ENCODE results near the gene CD99L2. TPM values are rescaled to one million over a fixed set of nuclear protein-coding genes. Genes with fewer than 3 reads are reported as not detected.

The CD99L2 gene
- total RNA-seq, 1 donor from 2014 or later, result 23.8 TPM

DNA sequence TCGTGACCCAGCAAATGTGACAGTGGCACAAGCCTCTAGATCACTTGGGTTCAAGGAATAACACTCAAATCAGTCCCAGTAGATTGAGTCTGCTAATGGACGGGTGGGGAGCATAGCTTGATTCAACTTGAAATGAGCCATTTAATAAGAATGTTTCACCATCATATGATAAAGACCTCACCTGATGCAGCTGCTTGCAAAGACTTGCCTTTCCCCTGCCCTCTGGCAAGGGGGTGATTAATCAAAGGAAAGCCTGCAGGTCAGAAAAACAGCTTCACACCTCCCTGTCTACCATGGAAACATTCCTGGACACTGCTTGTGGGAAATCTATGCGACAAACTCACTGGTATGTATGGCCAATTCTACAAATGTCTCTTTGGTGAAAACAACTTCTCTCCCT is 54.5 kb downstream of the CD99L2 start:
- no peaks in the 10 kb centered on the region for H3K27me3 ChIP-seq
- intact Hi-C loops (cut with DNase I), result no loop called here
- H3K9me3 ChIP-seq, result no peaks in the 10 kb centered on the region
- no peaks in the 10 kb centered on the region for H3K4me1 ChIP-seq
- TF ChIP-seq POLR2A (IDR thresholded peaks at IDR 0.05) (no peak), POLR2AphosphoS5 (IDR thresholded peaks at IDR 0.05; ENCODE audit: insufficient read depth in 1 of 2, low read depth in 1 of 2) (no peak)
- TF ChIP-seq, protein P1, sequence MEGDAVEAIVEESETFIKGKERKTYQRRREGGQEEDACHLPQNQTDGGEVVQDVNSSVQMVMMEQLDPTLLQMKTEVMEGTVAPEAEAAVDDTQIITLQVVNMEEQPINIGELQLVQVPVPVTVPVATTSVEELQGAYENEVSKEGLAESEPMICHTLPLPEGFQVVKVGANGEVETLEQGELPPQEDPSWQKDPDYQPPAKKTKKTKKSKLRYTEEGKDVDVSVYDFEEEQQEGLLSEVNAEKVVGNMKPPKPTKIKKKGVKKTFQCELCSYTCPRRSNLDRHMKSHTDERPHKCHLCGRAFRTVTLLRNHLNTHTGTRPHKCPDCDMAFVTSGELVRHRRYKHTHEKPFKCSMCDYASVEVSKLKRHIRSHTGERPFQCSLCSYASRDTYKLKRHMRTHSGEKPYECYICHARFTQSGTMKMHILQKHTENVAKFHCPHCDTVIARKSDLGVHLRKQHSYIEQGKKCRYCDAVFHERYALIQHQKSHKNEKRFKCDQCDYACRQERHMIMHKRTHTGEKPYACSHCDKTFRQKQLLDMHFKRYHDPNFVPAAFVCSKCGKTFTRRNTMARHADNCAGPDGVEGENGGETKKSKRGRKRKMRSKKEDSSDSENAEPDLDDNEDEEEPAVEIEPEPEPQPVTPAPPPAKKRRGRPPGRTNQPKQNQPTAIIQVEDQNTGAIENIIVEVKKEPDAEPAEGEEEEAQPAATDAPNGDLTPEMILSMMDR (IDR thresholded peaks at IDR 0.05), result no peak
- no peak for DNase-seq (ENCODE audit: extremely low spot score in 2 of 2)
- no peak overlapping the region for H3K27ac ChIP-seq
- H3K4me3 ChIP-seq, result no peak overlapping the region
- H3K36me3 ChIP-seq, result no peaks in the 10 kb centered on the region

DNA sequence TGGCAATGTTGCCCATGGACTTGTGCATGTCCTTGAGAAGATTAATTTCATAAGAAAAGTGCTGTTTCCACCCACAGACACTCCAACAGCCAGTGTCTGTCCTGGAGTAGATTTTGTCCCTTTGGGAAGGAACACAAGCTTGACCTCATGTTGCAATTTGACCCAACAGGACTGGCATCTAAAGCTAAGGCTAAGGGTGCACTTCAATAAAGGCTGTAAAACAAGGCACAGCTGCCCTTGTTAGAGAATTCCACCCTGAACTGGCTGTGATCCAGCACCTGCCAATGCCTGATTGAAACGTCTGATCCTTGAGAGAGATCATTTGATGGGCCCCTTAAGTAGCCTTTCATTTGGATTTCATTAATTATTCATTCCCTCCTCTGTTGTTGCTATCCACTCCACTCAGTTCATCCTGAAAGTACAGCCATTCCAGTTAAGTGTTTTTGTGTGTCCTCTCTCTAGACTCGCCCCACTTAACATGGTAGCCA is 56.2 kb downstream of the CD99L2 start:
- no peak for DNase-seq (ENCODE audit: extremely low spot score in 2 of 2)
- TF ChIP-seq, protein P1 (IDR thresholded peaks at IDR 0.05), result no peak
- TF ChIP-seq POLR2AphosphoS5 (IDR thresholded peaks at IDR 0.05; ENCODE audit: insufficient read depth in 1 of 2, low read depth in 1 of 2) (no peak), POLR2A (IDR thresholded peaks at IDR 0.05) (no peak)
- H3K9me3 ChIP-seq, result no peaks in the 10 kb centered on the region
- H3K27ac ChIP-seq, result no peak overlapping the region
- H3K4me1 ChIP-seq, result no peaks in the 10 kb centered on the region
- no peak overlapping the region for H3K4me3 ChIP-seq
- intact Hi-C loops (cut with DNase I), result no loop called here
- no peaks in the 10 kb centered on the region for H3K27me3 ChIP-seq
- H3K36me3 ChIP-seq, result no peaks in the 10 kb centered on the region

DNA sequence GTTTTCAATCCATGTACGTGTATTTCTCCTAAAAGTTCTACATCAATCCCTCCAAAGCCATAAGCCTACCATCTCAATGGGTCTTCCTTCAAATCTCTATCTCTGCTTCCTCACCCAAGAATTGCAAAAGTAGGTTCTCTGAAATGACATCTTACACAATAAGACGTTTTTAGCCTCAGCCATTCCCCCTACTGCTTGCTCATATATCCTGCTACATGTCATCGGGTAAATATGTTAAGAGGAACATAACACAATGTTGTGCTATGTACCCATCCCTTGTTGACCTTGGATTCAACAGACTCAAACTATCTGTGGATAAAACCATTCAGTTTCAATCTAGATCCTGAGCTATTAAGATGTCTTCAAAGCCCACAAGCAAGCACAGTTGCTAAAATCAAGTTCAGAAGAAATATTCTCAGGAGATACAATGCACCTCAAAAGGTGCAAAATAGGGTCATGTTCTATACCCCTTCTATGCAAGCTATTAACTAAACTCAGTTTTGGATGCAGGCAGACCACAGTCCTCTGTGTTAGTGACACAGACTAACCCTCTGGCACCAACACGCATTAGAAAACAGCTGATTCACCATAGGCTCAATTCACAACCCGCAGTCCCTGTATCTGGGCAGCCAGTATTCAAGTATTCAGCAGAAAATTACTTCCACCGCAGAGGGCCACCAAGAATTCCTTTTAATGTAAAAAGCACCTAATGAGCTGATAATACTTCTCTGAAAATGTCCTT is 56.8 kb downstream of the CD99L2 start:
- no peak overlapping the region for H3K4me3 ChIP-seq
- intact Hi-C loops (cut with DNase I), result no loop called here
- TF ChIP-seq POLR2AphosphoS5 (IDR thresholded peaks at IDR 0.05; ENCODE audit: insufficient read depth in 1 of 2, low read depth in 1 of 2) (no peak), POLR2A (IDR thresholded peaks at IDR 0.05) (no peak)
- TF ChIP-seq, protein P1 (IDR thresholded peaks at IDR 0.05), result no peak

DNA sequence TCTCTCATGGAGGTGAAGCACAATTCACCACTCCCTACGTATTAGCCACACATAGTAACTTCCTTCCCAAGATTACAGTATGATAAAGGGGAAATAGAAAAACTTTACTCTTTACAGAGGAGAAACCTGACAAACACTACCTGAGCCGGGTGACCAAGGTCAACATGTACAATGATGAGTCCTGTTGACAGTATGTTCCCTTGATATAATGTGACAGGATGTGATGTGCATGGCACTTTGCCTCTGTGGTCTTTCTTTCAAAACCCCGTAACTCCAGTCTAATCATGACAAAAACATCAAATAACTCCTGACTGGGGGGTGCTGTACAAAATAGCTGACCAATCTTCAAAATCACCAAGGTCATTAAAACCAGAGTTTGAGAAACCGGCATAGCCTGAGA is 60.6 kb downstream of the CD99L2 start:
- Histone ChIP-seq H3K4me1 (no peaks in the 10 kb centered on the region), H3K36me3 (no peaks in the 10 kb centered on the region), H3K9me3 (no peaks in the 10 kb centered on the region), H3K4me3 (no peak overlapping the region), H3K27me3 (no peaks in the 10 kb centered on the region), H3K27ac (no peak overlapping the region)
- TF ChIP-seq POLR2A (IDR thresholded peaks at IDR 0.05), result no peak
- TF ChIP-seq, protein P1 (IDR thresholded peaks at IDR 0.05), result no peak
- TF ChIP-seq POLR2AphosphoS5 (IDR thresholded peaks at IDR 0.05; ENCODE audit: insufficient read depth in 1 of 2, low read depth in 1 of 2), result no peak
- intact Hi-C loops (cut with DNase I), result no loop called here
- DNase-seq (ENCODE audit: extremely low spot score in 2 of 2), result no peak

More for the DNA sequence above, 56.8 kb downstream of the CD99L2 start:
- H3K27ac ChIP-seq, result no peak overlapping the region
- no peaks in the 10 kb centered on the region for H3K9me3 ChIP-seq
- H3K36me3 ChIP-seq, result no peaks in the 10 kb centered on the region
- no peaks in the 10 kb centered on the region for H3K27me3 ChIP-seq
- no peaks in the 10 kb centered on the region for H3K4me1 ChIP-seq
- no peak for DNase-seq (ENCODE audit: extremely low spot score in 2 of 2)

DNA sequence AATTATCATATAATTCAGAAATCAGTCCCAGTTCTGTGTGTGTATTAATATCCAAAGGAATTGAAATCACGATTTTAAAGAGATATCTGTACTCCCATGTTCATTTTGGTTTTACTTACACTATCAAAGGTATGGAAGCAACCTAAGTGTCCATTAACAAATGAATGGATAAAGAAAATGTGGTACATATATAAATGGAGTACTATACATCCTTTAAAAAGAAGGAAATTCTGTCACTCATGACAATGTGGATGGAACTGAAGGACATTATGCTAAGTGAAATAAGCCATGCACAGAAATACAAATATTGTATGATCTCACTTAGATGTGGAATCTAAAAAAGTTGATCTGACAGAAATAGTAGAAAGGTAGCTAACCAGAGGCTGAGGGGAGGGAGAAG is 63.8 kb downstream of the CD99L2 start:
- intact Hi-C loops (cut with DNase I), result no loop called here
- no peak overlapping the region for H3K4me3 ChIP-seq
- no peaks in the 10 kb centered on the region for H3K4me1 ChIP-seq
- no peaks in the 10 kb centered on the region for H3K9me3 ChIP-seq
- DNase-seq (ENCODE audit: extremely low spot score in 2 of 2), result no peak
- TF ChIP-seq POLR2A (IDR thresholded peaks at IDR 0.05) (no peak), POLR2AphosphoS5 (IDR thresholded peaks at IDR 0.05; ENCODE audit: insufficient read depth in 1 of 2, low read depth in 1 of 2) (no peak)
- TF ChIP-seq, protein P1 (IDR thresholded peaks at IDR 0.05), result no peak
- no peak overlapping the region for H3K27ac ChIP-seq
- no peaks in the 10 kb centered on the region for H3K27me3 ChIP-seq
- no peaks in the 10 kb centered on the region for H3K36me3 ChIP-seq
